Stomach (tissue), 4 donors: Measurements from ENCODE around the gene PITRM1.

Source experiments
- CTCF ChIP-seq, 7 experiments: fragments of 450-650 bp in 4 of 7; fragments of 200-600 bp in 3 of 7; sonication (generic) in 3 of 7; IDR thresholded peaks; one replicate each; pipeline ENCODE4 v1.5.1; 2016 to 2019; ENCODE audit warnings: antibody characterized with exemption in 7 of 7, control low read depth in 2 of 7, mild to moderate bottlenecking in 1 of 7
- EP300 ChIP-seq: sonication (generic); formaldehyde crosslinking; IDR thresholded peaks from one replicate; pipeline ENCODE4 v1.6.1; 2017; ENCODE audit warnings: antibody characterized with exemption
- POLR2A ChIP-seq, 4 donors: fragments of 450-650 bp; IDR thresholded peaks; one replicate each; pipeline ENCODE4 v1.6.1; 2016; ENCODE audit warnings: antibody characterized with exemption in 4 of 4, control low read depth in 2 of 4, mild to moderate bottlenecking in 1 of 4, moderate library complexity in 1 of 4
- POLR2AphosphoS5 ChIP-seq, 3 donors: sonication (generic); formaldehyde crosslinking; IDR thresholded peaks; one replicate each; pipeline ENCODE4 v1.6.1; 2016; ENCODE audit warnings: antibody characterized with exemption in 3 of 3

GRCh38 chr10:3122486-3123205, 49.9 kb downstream of the PITRM1 start:
- TF ChIP-seq CTCF (IDR thresholded peaks at IDR 0.05), result no peak
- no peak for TF ChIP-seq POLR2A (IDR thresholded peaks at IDR 0.05)
- no peak for TF ChIP-seq POLR2AphosphoS5 (IDR thresholded peaks at IDR 0.05)
- no peak for TF ChIP-seq EP300
